ENCODE data around the gene ZNF385B. TPM values are rescaled to one million over a fixed set of nuclear protein-coding genes. Genes with fewer than 3 reads are reported as not detected.

Gene ZNF385B
- polyA plus RNA-seq, 1 of the 3 experiments (the other 2 are of a cell fraction) = 0.16 TPM

- no peaks in the 10 kb centered on the region for H3K27me3 ChIP-seq (ENCODE audit: insufficient read depth)
- ChIA-PET CTCF (interaction anchor here (1.0 to 1.3 kb wide), 3 partner anchors 22 to 225 kb away, joined by 3 to 4 read pairs (median 3); no protein-coding TSS in a partner anchor), POLR2A (no interaction called here)
- no peaks in the 10 kb centered on the region for H3K79me2 ChIP-seq (ENCODE audit: insufficient read depth)
- WGBS (ENCODE audit: low lambda C conversion rate) = 97% methylated on average over 3 of the region's 3 CpGs
- H4K20me1 ChIP-seq (ENCODE audit: insufficient read depth) = no peaks in the 10 kb centered on the region
- no peak overlapping the region for H3K9ac ChIP-seq
- no peak overlapping the region for H3K27ac ChIP-seq (ENCODE audit: low read depth in 2 of 2, low read length in 1 of 2)
- no peaks in the 10 kb centered on the region; a peak in 1 of 4 replicates for H3K4me1 ChIP-seq (ENCODE audit: control insufficient read depth in 1 of 2, insufficient read depth in 2 of 2, low read depth in 1 of 2, low read length in 1 of 2)
- no peaks in the 10 kb centered on the region for H3K36me3 ChIP-seq (replicated peaks in 1 of 2; ENCODE audit: control insufficient read depth in 1 of 2, insufficient read depth in 2 of 2, low read length in 1 of 2)
- no peaks in the 10 kb centered on the region for H3F3A ChIP-seq (replicated peaks; ENCODE audit: insufficient read depth)
- no peak overlapping the region for H2AFZ ChIP-seq (ENCODE audit: low read depth)
- no peaks in the 10 kb centered on the region for H3K9me2 ChIP-seq
- DNase-seq = no peak
- H3K4me2 ChIP-seq = no peak overlapping the region
- TF ChIP-seq POLR2AphosphoS5 (IDR thresholded peaks at IDR 0.05; ENCODE audit: low read depth, low read length) (no peak), SMC3 (IDR thresholded peaks at IDR 0.05; ENCODE audit: low read depth, low read length) (no peak), TCF12 (IDR thresholded peaks at IDR 0.05) (no peak), FOXJ3 (CRISPR knock-in tag; IDR thresholded peaks at IDR 0.05) (no peak), ZBTB33 (IDR thresholded peaks at IDR 0.05; ENCODE audit: borderline replicate concordance, low read depth) (no peak), FOXM1 (IDR thresholded peaks at IDR 0.05; ENCODE audit: low read depth) (no peak), RCOR1 (IDR thresholded peaks at IDR 0.05; ENCODE audit: low read length) (no peak), CHD2 (IDR thresholded peaks at IDR 0.05; ENCODE audit: low read length, partially characterized antibody) (no peak), PBX3 (IDR thresholded peaks at IDR 0.05) (no peak), MEF2A (IDR thresholded peaks at IDR 0.05; ENCODE audit: borderline replicate concordance, low read depth) (no peak), GABPA (IDR thresholded peaks at IDR 0.05; ENCODE audit: low read depth) (no peak), NRF1 (IDR thresholded peaks at IDR 0.05; ENCODE audit: low read depth, low read length) (no peak), GATA2 (CRISPR knock-in tag; IDR thresholded peaks at IDR 0.05) (no peak), TAF1 (IDR thresholded peaks at IDR 0.05; ENCODE audit: borderline replicate concordance, low read depth, low read length) (no peak), EZH2phosphoT487 (IDR thresholded peaks at IDR 0.05; ENCODE audit: borderline replicate concordance, low read depth) (no peak)
- TF ChIP-seq, protein P1, sequence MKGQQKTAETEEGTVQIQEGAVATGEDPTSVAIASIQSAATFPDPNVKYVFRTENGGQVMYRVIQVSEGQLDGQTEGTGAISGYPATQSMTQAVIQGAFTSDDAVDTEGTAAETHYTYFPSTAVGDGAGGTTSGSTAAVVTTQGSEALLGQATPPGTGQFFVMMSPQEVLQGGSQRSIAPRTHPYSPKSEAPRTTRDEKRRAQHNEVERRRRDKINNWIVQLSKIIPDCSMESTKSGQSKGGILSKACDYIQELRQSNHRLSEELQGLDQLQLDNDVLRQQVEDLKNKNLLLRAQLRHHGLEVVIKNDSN (IDR thresholded peaks at IDR 0.05; ENCODE audit: borderline replicate concordance, low read depth) = no peak
- no peaks in the 10 kb centered on the region for H3K9me3 ChIP-seq
- H3K4me3 ChIP-seq (ENCODE audit: low read depth in 2 of 2, low read length in 1 of 2) = no peak overlapping the region
Observed at GRCh38 chr2:179444056-179444455, 417.4 kb downstream of the ZNF385B start.
